HG02852 (cell line): ENCODE results near the gene GRIK1.

ENCODE experiments used
- ATAC-seq: cut with Tn5 transposase; IDR thresholded peaks from one replicate; pipeline ENCODE4 v1.9.1; 2021; ENCODE audit warnings: mild to moderate bottlenecking, moderate library complexity; ENCODE audit not compliant: unreplicated experiment

The GRIK1 gene

DNA sequence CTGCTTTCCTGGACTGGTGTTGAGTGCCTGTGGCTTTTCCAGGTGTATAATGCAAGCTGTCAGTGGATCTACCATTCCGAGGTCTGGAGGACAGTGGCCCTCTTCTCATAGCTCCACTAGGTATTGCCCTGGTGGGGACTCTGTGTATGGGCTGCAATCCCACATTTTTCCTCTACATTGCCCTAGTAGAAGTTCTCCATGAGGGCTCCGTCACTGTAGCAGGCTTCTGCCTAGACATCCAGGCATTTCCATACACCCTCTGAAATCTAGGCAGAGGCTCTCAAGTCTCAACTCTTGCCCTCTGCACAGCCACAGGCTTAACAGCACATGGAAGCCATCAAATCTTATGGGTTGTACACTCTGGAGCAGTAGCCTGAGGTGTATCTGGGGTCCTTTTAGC, 107.6 kb downstream of the GRIK1 start:
- no peak for ATAC-seq

DNA sequence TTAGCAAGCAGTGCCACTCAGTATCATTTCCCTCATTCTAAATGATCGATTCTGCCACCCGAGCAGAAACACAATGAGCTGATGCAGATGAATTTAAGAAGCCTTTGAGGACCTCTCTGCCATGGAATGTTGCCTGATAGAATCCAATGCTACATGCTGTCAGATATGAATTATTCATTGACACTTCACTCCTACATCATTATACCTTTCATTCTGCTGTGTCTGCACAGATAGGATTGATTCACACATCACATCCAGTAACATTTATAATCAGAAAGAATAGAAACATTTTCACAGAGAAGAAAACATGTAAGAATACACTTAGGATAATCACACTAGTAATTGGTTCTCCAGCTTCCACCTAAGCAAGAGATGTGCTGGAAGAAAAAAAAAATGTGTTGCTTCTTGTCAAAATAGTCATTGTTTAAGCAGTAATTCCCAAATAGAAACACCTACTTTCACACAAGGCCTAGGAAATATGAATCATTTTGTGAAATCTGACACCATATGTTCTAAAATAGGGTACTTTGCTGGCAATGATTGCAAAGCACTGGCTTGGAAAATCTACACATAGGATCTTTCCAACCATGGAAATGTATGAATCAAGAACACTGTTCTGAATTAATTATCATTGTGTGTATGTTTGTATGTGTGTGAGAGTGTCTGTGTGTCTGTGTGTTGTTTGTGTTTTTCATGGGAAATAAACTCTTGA, 110.1 kb downstream of the GRIK1 start:
- ATAC-seq, result no peak

DNA sequence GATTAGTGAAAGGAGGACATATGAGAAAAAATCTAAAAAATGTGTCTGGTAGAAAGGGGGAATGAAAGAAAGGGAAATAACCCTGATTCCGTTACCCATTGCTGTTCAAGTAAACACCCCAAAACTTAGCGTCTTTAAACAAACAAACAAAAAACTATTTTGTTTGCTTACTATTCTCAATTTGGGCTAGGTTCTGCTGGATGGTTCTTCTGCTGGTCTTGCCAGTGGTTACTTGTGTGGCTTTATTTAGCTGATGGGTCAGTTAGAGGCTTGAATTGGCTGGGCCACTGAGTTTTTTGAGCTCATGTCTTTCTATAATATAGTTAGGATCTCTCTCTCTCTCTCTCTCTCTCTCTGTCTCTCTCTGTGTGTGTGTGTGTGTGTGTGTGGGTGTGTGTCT, 112.1 kb downstream of the GRIK1 start:
- no peak for ATAC-seq

DNA sequence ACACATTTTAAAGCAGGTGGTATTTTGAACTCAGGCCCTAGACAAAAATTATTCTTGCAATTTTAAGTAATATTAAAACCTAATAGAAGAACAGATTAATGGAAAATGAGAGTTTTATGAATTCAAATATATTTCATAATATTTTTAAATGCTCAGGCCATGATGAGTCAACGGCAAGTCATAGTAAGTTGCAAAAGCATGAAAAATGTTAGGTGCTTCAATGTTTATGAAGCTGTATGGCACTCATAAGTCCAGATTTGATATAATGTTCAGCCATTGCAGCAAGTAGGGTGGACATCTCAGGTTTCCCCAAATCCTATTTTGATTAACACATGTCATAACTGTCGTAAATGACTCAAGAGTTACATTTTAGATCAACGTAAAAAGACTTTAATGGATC, 112.6 kb downstream of the GRIK1 start:
- ATAC-seq, result no peak

DNA sequence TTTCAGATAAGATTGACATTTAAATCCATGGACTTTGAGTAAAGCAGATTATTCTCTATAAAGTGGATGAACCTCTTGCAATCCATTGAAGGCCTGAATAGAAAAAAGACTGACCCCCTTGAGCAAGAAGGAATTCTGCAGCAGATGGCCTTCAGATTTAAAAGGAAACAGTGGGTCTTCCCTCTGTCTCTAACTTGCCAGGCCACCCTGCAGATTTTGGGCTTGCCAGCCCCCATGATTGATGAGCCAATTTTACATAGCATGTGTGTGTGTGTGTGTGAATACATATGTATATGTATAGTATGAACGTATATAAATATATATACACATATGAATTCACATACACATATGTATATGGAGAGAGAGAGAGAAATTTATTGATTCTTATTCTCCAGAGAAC, 113.4 kb downstream of the GRIK1 start:
- ATAC-seq, result no peak

DNA sequence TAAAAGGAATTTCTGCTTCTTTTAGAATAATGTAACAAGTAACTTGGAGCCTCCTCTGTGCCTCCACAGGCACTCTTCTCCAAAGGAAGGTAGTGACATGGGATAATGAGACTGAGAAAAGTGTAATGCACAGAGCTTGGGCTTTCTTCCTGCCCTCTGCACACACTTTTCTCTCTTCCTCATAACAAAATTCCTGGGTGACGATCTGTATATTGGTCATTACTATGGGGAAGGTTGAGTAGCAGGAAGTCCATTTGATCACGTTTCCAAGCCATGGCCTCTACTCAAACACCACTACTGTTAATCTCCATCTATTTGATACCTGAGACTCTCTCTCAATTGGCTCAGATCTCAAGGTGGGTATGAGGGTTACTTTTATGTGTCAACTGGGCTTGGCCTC, 113.9 kb downstream of the GRIK1 start:
- no peak for ATAC-seq

DNA sequence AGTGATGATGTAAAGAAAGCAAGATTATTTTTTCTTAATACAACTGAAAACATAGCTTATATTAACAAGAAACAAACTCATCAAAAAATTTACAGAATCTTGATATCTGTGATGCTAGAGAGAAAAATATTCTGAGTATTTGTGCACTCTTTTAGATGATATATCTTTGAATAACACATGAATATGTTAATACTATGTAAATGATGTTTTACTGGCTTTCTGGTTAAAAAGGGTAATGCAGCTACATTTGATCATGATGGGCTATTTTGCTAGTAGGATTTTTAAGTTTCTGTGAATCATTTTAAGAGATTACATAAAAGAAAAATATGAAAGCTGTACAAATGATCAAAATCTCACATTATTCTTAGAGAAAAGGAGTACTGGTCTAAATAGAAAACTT, 114.5 kb downstream of the GRIK1 start:
- ATAC-seq, result no peak

DNA sequence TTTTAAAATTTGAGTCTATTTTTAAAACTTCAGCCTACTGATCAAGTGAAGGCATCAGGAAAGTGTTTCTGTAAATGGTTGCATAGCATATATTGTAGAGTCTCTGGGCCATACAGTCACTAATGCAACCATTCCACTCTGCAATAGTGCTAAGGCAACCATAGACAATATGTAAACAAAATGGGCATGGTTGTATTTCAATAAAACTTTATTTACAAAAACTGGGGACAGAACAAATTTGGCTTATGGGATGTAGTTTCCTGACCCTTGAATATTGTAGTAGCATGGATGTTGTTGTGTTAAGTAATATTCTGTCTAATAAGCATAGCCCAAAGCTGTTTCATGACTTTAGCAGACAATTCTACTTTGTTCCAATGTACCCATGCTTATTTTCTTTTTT, 117.7 kb downstream of the GRIK1 start:
- ATAC-seq, result no peak

DNA sequence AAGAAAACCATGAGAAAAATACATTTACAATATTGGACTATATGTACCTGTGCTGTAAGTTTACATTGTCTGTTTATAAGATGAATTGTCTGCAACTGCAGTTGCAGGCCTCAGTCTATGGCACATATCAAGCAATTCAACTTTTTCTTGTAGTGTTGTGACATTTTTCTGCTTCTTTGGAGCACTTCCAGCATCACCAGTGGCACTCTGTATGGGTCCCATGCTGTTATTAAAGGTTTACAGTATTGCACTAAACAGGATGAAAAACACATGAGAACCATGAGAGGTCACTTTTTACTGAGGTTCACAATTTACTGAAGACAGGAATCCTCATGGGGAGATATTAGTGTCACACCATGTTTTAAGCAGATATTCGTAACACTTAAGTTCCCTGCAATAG, 118.6 kb downstream of the GRIK1 start:
- ATAC-seq, result no peak

DNA sequence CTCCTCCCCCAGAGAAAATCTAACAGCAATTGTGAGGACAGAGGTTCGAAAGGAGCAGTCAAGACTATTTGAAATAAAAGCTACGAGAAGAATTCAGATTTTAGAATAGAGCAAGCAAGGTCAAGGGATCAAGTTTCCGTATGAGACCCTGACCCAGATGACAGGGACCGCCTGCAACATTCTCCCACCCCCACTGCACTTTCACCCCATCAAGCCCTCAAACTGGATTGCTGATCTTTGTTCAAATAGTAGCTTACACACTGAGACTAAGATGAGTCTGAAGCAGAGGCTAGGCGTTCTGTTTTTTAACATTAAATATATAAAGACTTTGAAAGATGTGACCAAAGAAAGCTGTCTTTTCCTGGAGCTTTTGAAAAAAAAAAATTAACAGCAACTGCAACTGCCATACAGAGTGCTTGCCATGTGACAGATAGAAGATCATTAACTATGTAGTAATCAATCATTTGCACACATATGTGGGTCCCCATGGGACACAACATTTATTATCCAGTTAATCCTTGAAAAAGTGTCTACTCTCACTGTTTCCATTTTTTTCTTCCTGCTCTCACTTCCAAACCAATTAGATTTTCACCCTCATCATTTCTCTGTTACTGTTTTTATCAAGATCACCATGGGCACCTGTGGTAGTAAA, 120.0 kb downstream of the GRIK1 start:
- ATAC-seq, result no peak

DNA sequence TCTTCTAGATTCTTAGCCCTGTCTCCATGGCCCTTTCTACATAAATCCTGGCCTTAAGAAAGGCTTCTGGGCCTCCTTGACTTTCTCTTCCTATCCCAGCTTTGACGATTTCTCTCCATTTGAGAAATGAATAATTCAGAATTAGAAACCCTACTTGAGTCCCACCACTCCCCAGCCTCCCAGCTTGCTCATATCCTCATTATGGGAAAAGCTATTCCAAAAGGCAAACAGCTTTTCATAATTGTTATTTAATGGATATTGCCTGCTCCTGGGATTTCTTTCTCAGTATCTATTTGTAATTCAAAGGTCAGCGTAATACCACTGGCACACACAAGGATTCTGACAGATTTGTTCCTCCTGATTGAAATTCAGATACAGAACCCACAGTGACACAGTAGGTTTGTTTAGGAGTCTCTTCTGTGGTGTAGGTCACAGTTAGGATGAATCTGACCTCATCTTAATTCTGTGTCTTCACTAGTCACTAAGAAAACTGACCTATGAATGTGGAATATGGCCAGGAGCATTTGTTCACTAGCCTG, 121.3 kb downstream of the GRIK1 start:
- ATAC-seq, result no peak

DNA sequence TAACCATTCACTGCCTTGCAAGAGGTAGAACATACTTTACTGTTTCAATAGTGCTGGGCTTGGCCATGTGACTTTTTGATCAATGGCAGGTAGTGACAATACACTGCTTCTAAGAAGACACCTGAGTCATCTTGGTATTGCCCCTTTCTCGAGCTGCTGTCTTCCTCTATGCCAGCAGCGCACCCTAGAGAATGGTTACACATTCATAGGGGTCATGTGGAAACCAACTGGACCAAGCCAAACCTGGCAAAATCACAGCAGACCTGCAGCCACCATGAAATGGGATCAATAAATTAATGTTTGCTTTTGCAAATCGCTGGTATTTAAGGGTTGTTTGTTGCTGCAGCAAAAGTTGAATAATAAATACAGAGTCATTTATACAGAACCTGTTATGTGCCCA, 122.3 kb downstream of the GRIK1 start:
- ATAC-seq, result no peak

DNA sequence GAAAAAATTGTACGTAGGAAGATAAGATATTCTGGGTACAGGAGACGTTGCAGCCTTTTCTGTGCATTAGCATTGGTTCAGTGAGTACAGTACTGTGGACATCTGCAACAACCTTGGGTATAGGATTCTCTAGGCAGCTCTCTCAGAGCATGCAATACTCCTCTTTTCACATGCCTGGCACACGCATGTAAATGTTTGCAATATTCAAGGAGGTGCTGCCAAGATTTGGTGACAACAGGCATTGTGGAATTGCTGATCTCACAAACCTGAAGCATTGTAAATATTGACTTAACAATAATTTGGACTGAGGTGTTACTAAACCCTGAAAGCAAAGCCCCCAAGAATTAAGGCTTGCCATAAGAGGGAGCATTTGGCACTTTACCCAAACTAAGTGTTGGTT, 126.8 kb downstream of the GRIK1 start:
- no peak for ATAC-seq

DNA sequence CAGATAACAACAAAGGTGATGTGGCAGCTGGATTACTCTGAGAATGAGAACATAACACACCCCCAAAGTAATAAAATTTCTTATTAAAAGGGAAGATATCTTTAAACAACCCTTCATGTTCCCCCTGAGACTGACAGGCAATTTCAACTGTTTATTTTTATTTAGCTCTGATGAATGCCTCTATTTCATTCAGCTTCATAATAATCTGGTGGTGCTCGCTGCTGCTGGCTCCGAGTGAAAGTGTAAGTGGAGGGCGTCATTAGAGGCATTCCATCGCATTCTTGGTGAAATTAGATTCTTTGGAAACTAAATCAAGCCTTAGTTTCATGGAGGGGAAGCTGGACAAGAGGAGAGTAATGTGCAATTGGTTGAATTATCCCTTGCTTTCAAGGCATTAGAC, 128.9 kb downstream of the GRIK1 start:
- no peak for ATAC-seq

DNA sequence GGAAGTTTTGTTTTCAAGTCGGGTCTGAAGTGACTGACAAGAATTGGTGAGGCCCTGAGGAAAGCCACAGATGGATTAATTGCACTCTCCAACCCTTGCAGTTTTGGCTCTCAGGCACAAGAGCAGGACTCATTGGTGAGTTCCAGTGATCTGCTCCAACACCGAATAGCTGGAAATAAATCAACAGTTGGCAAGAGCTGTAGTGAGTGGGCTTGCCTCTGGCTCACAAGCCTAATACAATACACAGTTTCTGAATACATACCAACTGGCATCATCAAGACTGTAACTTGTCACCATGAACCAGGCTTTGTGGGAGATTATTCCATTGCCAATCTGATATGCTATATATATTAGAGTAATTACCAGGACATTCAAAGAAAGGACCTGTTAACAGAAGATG, 131.6 kb downstream of the GRIK1 start:
- no peak for ATAC-seq

DNA sequence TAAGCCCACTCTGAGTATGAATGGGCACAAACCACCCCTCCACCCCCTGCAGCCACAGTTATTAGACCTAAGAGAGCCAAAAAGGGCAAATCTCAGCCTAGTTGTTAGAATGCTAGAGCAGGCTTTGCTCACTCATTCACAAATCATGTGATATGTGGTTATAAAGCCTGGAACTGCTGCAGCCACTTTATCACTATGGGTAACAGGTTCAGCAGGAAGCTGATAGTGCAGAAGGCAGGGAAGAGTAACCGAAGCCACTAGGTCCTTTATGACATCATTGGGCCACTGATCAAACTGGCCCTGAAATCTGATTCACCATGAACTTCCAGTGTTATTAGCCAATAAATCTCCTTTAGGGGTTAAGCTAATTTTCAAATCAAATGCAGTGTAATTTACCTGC, 134.7 kb downstream of the GRIK1 start:
- ATAC-seq, result no peak

DNA sequence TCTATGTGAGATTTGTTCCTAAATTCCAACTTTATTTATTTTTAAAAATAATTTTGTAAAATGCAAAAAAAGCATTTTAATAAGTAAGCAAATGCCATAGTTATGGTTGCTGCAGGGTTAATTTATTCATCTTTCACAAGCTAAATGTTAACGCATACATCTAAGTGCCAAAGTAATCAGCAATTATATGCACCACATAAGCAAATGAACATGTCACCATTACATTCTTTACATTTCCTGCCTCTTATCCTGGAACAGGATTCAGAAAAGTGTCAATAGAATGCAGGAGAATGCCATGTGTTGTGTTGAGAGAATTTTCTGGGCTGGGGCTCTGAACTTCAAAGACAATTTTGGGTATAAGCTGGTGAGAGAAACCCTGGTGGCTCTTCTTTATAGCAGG, 136.6 kb downstream of the GRIK1 start:
- ATAC-seq, result no peak

DNA sequence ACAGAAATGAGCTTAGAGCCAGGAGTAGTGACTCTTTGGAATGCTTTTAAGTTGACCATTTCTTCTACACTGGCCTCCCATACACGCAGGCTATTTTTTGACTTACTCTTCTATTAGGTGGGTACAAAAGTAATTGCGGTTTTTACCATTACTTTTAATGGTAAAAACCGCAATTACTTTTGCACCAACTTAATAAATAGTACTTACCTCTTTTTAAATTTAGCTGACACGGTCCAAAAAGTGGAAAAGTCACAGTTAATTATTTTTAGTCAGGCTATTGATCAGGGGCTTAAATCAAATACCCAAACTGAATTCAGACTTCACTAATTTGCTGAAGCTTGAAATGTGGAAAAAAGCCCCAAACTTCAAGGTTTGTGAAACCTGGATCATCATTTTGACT, 138.7 kb downstream of the GRIK1 start:
- ATAC-seq, result no peak

DNA sequence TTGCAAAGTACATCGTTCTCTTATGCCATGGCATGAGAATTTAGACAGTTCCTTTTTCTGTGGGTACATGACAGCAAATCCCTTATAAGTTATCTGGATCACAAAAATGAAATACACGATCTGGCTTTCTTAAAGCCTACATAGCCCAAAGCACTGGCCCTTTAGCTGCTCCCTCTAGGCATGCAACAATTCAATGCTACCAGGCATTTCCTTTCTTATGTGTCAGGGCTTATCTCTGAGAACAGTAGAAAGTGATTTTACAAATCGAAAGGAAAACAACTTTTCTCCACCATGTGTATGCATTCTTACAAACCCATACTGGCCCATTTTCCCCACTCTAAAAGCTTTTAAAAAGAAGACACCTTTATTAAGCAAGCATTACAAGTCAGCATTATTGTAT, 139.7 kb downstream of the GRIK1 start:
- no peak for ATAC-seq

DNA sequence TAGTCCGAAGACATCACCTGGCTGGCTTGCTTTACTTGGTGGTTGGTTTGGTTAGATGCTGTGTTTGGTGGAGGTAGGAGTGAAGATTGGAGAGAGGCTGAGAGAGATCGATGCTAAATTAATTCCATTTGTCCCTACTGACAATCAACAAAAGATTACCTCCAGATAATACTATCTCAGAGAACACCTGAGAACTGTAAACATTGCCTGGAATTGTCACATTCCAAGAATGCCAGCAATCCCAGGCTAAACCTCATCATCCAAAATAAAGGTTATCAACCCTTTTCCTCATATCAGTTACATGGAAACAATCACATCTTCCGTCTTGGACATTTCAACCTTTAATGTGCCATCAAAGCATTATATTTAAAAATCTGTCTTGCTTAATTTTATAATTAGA, 141.0 kb downstream of the GRIK1 start:
- no peak for ATAC-seq

DNA sequence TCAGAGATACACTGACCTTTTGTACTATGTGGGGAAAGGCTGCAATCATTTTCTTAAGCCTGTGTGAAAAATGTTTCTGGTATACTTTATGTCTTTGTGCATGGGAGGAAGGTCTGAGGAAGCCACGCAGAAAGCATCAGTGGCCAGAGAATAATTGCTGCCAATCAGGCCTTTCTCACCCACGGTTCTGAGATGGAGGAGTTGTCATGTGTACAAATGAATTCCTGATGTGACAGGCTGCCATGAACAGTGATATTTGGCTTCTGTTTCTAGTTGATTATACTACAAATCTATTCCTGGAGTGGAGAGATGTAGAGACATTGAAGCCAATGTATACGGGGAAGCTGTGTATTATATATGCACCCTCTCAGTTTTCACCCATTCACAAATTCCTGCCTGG, 142.6 kb downstream of the GRIK1 start:
- no peak for ATAC-seq

DNA sequence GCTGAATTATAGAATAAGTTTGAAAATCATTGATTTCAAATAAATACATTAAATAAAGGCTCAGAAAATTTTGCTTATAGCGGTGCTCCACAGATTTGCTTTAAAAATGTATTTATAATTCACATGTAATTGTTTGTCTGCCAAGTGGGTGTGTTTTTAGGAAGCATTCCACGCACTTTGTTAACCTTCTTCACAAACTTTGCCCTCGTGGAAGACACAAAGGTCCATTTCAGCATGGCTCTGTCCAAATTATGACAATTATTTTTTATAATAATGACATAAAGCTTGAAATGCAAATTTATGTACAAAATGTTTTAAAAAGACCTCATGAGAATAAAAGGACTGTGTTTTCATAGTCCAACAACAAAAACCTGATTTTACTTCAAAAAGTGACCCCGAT, 146.1 kb downstream of the GRIK1 start:
- no peak for ATAC-seq

DNA sequence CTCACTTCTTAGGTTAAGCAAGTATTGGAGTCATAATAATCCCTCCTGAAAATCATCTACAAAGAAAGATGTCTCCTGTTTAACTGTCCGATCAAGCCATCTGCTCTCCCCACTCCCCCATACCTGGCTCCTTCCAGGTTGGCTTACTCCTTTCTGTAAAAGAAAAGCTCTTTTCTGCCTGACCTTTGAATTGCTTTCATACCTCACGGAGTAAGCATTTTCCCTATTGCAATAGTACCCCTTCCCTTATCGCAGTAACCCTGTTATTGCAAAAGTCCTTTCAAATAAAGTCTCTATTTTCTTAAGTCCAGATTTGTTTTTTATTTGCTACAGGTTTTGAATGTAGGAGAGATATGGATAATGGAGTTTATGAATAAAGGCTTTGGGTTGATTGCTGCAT, 150.4 kb downstream of the GRIK1 start:
- no peak for ATAC-seq
